Kidney (tissue), 14 donors: ENCODE measurements around the gene ZNF878. TPM values are rescaled to one million over a fixed set of nuclear protein-coding genes. Genes with fewer than 3 reads are reported as not detected.
A peak's percentile ranks its signal among the peaks of the same experiment; 100 is the strongest.

Experiments
- DNase-seq, 5 donors: peaks; one replicate each; pipeline ENCODE4 v3.0.0-alpha.2; 2013 to 2020
- FAIRE-seq: peaks from 2 replicates; lab custom pipeline; 2012; peaks lifted over from hg19 to GRCh38; lab: Jason Lieb, UNC
- H3K27ac ChIP-seq, 2 donors: one replicate each; pipeline ENCODE4 v1.7.0; 2013; ENCODE audit warnings: low read depth in 2 of 2, low read length in 2 of 2, inconsistent platforms in 1 of 2
- H3K27me3 ChIP-seq: one replicate; pipeline ENCODE4 v1.7.1; 2013; ENCODE audit warnings: low read length, inconsistent platforms; ENCODE audit not compliant: control insufficient read depth, insufficient read depth
- H3K36me3 ChIP-seq, 3 donors: one replicate each; pipeline versions ENCODE4 v1.7.0 to v1.7.1; 2013; ENCODE audit warnings: low read length in 3 of 3, control low read depth in 1 of 3, inconsistent platforms in 1 of 3; ENCODE audit not compliant: insufficient read depth in 3 of 3, control insufficient read depth in 2 of 3
- H3K4me1 ChIP-seq, 3 donors: one replicate each; pipeline versions ENCODE4 v1.7.0 to v1.7.1; 2013; ENCODE audit warnings: low read length in 3 of 3, inconsistent platforms in 1 of 3, low read depth in 1 of 3; ENCODE audit not compliant: control insufficient read depth in 2 of 3, insufficient read depth in 2 of 3
- H3K4me3 ChIP-seq, 3 donors: one replicate each; pipeline versions ENCODE4 v1.7.0 to v1.8.1; 2013; ENCODE audit warnings: low read length in 3 of 3, control low read depth in 1 of 3, inconsistent platforms in 1 of 3
- H3K9ac ChIP-seq, 3 donors: one replicate each; pipeline versions ENCODE4 v1.7.0 to v1.7.1; 2013; ENCODE audit warnings: low read length in 3 of 3, control low read depth in 1 of 3, inconsistent platforms in 1 of 3
- H3K9me3 ChIP-seq, 3 donors: one replicate each; pipeline versions ENCODE4 v1.7.0 to v1.7.1; 2013; ENCODE audit warnings: low read length in 3 of 3, control low read depth in 1 of 3, inconsistent platforms in 1 of 3; ENCODE audit not compliant: control insufficient read depth in 2 of 3, insufficient read depth in 1 of 3
- CTCF ChIP-seq: IDR thresholded peaks from 3 replicates; pipeline ENCODE4 v1.5.1; 2012; ENCODE audit warnings: mild to moderate bottlenecking, moderate library complexity, borderline replicate concordance; ENCODE audit not compliant: insufficient read depth; ENCODE audit errors: extremely low read depth
- intact Hi-C: fragments of 100-400 bp; cut with DNase I; formaldehyde crosslinking; loops from one replicate; pipeline ENCODE4 v1.11.1; 2022
- polyA plus RNA-seq: library from polyadenylated mRNA; stranded (reverse); fragments of 350-450 nt; fragmentation: Illumina TruSeq; extraction: RNeasy Lipid Tissue Mini Kit (QIAGEN cat#74804); gene quantifications from one replicate; pipeline ENCODE4 v1.2.3, GENCODE V29; 2014; ENCODE audit warnings: low read depth, low replicate concordance; ENCODE audit not compliant: insufficient read depth
- total RNA-seq: library from RNA; stranded (reverse); fragmentation: NEBNext Ultra II Directional; extraction: Animal tissue kit (Norgen Biotek cat#: 25700); gene quantifications from one replicate; pipeline ENCODE4 v1.2.1, GENCODE V29; 2021
- donor health status: control.
- donor health status: control.
- donor health status: control.
- donor health status: control.
- donor health status: control.
- donor health status: DM: yes; HTN: yes; CAD: no.
- donor health status: Normal renal cell carcinoma (clear cell type).

ZNF878 gene
- total and polyA plus RNA-seq, 2 donors from 2014 or later: 0.60 to 0.67 TPM

DNA sequence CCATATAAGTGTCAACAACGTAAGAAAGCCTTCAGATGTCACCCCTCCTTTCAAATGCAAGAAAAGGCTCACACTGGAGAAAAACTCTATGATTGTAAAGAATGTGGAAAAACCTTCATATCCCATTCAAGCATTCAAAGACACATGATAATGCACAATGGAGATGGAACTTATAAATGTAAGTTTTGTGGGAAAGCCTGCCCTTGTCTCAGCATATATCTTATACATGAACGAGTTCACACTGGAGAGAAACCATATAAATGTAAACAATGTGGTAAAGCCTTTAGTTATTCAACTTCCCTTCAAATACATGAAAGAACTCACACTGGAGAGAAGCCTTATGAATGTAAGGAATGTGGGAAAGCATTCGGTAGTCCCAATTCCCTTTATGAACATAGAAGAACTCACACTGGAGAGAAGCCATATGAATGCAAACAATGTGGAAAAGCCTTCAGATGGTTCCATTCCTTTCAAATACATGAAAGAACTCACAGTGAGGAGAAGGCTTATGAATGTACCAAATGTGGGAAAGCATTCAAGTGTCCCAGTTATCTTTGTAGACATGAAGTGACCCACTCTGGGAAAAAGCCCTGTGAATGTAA is 22.9 kb upstream of the ZNF878 start:
- no peak for TF ChIP-seq CTCF
- Histone ChIP-seq H3K4me3 (peak overlapping the region in 2 of 3 donors; percentile 22 to 51), H3K27ac (no peak overlapping the region), H3K36me3 (peaks cover 32 to 48% (median 40%) of the 10 kb centered on the region in 3 donors), H3K9me3 (peaks cover 32 to 89% (median 45%) of the 10 kb centered on the region in 3 donors), H3K4me1 (no peaks in the 10 kb centered on the region), H3K9ac (no peak overlapping the region), H3K27me3 (no peaks in the 10 kb centered on the region)
- DNase-seq: no peak
- intact Hi-C loops: no loop called here
- no peak for FAIRE-seq

DNA sequence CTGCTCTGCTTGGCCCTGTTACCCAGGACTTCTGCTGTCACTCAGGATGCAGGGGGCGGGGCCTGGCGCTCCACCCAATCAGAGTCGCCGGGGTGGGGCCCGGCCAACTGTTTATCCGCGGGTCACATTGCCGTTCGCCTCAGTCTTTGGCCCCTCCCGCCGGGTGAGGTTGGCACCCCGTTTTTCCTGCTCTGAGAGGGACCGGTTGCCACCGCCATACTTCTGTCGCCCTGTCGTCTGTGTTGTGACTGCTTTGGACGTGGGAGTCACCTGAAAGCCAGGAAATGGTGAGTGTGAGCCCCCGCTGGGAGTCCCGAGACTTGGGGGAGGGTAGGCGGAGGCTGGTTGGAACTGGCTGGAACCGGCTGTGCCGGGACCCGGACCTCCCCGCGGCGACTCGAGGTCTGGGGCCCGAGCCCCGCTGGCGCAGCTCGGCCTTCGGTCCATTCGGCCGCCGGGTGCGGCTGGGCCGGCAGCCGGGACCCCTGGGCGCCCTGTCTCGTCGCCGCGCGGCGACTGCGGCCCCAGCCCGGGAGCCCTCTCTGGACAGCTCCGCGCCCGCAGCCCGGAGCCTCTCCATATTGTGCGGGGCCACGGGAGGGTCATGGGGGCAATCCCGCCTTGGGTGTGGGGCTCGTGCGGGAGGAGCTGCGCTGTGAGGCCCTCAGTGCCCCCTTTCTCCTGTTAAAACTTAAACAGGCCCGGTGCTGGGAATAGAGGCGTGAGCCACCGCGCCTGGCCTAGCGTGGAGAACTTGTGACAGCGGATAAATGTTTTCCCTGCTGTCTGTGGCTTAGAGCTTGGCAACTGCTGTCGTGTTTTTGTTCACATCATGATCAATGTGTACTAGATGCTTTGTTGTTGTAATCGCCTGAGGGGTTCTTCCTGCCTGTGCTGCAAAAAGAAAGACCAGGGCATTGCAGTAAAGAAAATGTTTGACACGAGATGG is 12.1 kb upstream of the ZNF878 start, which contains the start of gene ZNF844:
Gene ZNF844, plus strand, starts transcription at position 142 of the 949 bp plus-strand sequence. Its CDS starts 143 bp downstream, at position 285.
- H3K27ac ChIP-seq: peak within 1 kb of the TSS; percentile 97 to 98
- H3K9me3 ChIP-seq: peaks cover 2 to 15% (median 2%) of the 10 kb centered on the region in 3 donors
- H3K27me3 ChIP-seq: no peaks in the 10 kb centered on the region
- DNase-seq (peak; percentile 97 to 99 (median 98)), FAIRE-seq (peak; percentile 86)
- H3K9ac ChIP-seq: peak within 1 kb of the TSS; percentile 87 to 99 (median 92)
- intact Hi-C loops: no loop called here
- no peak for TF ChIP-seq CTCF
- H3K4me3 ChIP-seq: peak within 1 kb of the TSS; percentile 83 to 97 (median 95)
- peaks cover 0 to 3% (median 0%) of the 10 kb centered on the region in 3 donors for H3K36me3 ChIP-seq
- H3K4me1 ChIP-seq: peaks cover 0 to 3% (median 0%) of the 10 kb centered on the region in 3 donors

GRCh38 chr19:12055784-12056183 is 3.0 kb upstream of the ZNF878 start:
- TF ChIP-seq CTCF: no peak
- no peak overlapping the region for H3K4me3 ChIP-seq
- no peak overlapping the region for H3K9ac ChIP-seq
- no peaks in the 10 kb centered on the region for H3K27me3 ChIP-seq
- no peak overlapping the region for H3K27ac ChIP-seq
- DNase-seq (no peak), FAIRE-seq (no peak)
- H3K4me1 ChIP-seq: peaks cover 0 to 2% (median 0%) of the 10 kb centered on the region in 3 donors
- intact Hi-C loops: no loop called here
- no peaks in the 10 kb centered on the region for H3K9me3 ChIP-seq
- H3K36me3 ChIP-seq: no peaks in the 10 kb centered on the region
